ENCODE results near the gene CDC20B.
"Not testable (repeated sequence)": the region's sequence is repeated elsewhere in the genome, so short reads cannot be mapped to it uniquely, and the experiment has no call there.

DNA sequence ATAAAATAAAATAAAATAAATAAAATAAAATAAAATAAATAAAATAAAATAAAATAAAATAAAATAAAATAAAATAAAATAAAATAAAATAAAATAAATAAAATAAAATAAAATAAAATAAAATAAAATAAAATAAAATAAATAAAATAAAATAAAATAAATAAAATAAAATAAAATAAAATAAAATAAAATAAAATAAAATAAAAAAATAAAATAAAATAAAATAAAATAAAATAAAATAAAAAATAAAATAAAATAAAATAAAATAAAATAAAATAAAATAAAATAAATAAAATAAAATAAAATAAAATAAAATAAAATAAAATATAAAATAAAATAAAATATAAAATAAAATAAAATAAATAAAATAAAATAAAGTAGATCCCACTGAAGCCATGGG is 67.0 kb downstream of the CDC20B start:
- TF ChIP-seq YY1 (IDR thresholded peaks at IDR 0.05); JUND (IDR thresholded peaks at IDR 0.05); RAD21 (IDR thresholded peaks at IDR 0.05); FOXA1 (IDR thresholded peaks at IDR 0.05); GABPA (IDR thresholded peaks at IDR 0.05 in 1 of 2, conservative IDR thresholded peaks at IDR 0.05 in 1 of 2); SP1 (IDR thresholded peaks at IDR 0.05): not testable (repeated sequence)
- TF ChIP-seq, protein P1, sequence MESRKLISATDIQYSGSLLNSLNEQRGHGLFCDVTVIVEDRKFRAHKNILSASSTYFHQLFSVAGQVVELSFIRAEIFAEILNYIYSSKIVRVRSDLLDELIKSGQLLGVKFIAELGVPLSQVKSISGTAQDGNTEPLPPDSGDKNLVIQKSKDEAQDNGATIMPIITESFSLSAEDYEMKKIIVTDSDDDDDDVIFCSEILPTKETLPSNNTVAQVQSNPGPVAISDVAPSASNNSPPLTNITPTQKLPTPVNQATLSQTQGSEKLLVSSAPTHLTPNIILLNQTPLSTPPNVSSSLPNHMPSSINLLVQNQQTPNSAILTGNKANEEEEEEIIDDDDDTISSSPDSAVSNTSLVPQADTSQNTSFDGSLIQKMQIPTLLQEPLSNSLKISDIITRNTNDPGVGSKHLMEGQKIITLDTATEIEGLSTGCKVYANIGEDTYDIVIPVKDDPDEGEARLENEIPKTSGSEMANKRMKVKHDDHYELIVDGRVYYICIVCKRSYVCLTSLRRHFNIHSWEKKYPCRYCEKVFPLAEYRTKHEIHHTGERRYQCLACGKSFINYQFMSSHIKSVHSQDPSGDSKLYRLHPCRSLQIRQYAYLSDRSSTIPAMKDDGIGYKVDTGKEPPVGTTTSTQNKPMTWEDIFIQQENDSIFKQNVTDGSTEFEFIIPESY (IDR thresholded peaks at IDR 0.05) = not testable (repeated sequence)
- TF ChIP-seq, protein P2, sequence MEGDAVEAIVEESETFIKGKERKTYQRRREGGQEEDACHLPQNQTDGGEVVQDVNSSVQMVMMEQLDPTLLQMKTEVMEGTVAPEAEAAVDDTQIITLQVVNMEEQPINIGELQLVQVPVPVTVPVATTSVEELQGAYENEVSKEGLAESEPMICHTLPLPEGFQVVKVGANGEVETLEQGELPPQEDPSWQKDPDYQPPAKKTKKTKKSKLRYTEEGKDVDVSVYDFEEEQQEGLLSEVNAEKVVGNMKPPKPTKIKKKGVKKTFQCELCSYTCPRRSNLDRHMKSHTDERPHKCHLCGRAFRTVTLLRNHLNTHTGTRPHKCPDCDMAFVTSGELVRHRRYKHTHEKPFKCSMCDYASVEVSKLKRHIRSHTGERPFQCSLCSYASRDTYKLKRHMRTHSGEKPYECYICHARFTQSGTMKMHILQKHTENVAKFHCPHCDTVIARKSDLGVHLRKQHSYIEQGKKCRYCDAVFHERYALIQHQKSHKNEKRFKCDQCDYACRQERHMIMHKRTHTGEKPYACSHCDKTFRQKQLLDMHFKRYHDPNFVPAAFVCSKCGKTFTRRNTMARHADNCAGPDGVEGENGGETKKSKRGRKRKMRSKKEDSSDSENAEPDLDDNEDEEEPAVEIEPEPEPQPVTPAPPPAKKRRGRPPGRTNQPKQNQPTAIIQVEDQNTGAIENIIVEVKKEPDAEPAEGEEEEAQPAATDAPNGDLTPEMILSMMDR (IDR thresholded peaks at IDR 0.05; ENCODE audit: low read depth, low read length, missing input control) = not testable (repeated sequence)
- TF ChIP-seq, protein P3, sequence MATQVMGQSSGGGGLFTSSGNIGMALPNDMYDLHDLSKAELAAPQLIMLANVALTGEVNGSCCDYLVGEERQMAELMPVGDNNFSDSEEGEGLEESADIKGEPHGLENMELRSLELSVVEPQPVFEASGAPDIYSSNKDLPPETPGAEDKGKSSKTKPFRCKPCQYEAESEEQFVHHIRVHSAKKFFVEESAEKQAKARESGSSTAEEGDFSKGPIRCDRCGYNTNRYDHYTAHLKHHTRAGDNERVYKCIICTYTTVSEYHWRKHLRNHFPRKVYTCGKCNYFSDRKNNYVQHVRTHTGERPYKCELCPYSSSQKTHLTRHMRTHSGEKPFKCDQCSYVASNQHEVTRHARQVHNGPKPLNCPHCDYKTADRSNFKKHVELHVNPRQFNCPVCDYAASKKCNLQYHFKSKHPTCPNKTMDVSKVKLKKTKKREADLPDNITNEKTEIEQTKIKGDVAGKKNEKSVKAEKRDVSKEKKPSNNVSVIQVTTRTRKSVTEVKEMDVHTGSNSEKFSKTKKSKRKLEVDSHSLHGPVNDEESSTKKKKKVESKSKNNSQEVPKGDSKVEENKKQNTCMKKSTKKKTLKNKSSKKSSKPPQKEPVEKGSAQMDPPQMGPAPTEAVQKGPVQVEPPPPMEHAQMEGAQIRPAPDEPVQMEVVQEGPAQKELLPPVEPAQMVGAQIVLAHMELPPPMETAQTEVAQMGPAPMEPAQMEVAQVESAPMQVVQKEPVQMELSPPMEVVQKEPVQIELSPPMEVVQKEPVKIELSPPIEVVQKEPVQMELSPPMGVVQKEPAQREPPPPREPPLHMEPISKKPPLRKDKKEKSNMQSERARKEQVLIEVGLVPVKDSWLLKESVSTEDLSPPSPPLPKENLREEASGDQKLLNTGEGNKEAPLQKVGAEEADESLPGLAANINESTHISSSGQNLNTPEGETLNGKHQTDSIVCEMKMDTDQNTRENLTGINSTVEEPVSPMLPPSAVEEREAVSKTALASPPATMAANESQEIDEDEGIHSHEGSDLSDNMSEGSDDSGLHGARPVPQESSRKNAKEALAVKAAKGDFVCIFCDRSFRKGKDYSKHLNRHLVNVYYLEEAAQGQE (IDR thresholded peaks at IDR 0.05) = not testable (repeated sequence)
- TF ChIP-seq, protein P4, sequence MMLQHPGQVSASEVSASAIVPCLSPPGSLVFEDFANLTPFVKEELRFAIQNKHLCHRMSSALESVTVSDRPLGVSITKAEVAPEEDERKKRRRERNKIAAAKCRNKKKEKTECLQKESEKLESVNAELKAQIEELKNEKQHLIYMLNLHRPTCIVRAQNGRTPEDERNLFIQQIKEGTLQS (IDR thresholded peaks at IDR 0.05) = not testable (repeated sequence)
- TF ChIP-seq, protein P5, sequence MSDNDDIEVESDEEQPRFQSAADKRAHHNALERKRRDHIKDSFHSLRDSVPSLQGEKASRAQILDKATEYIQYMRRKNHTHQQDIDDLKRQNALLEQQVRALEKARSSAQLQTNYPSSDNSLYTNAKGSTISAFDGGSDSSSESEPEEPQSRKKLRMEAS (IDR thresholded peaks at IDR 0.05) = not testable (repeated sequence)

Measured in liver (tissue), 3 donors.